Measurements from ENCODE around the gene MAD1L1.

DNA sequence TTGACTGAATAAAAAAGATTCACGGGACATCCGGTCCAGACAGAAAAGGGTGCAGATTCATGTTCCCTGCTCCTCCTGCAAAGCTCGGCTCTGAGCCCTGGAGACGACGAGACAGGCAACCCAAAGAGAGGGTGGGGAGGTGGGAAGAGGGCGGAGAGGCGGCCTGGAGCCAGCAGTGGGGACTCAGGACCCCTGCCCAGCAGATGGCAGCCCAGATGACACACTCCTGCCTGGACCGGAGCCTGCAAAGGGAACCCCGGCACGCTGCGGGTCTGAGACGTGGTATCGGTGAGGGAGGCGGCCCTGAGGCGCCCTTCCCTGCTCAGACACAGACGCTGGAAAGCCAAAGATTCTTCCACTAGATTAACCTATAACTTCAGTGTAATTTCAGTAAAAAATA, 311.9 kb downstream of the MAD1L1 start:
- TF ChIP-seq SIN3A (conservative IDR thresholded peaks at IDR 0.05 in 1 of 2, IDR thresholded peaks at IDR 0.05 in 1 of 2; ENCODE audit: low read depth in 1 of 2, low read length in 2 of 2) (no peak), EZH2 (IDR thresholded peaks at IDR 0.05; ENCODE audit: low read depth, low read length, severe bottlenecking) (no peak), SP1 (IDR thresholded peaks at IDR 0.05; ENCODE audit: low read depth, low read length) (no peak), RAD21 (IDR thresholded peaks at IDR 0.05 in 1 of 2, conservative IDR thresholded peaks at IDR 0.05 in 1 of 2; ENCODE audit: low read depth in 2 of 2, low read length in 2 of 2) (no peak), POLR2A (IDR thresholded peaks at IDR 0.05; ENCODE audit: control extremely low read depth in 1 of 2, low read depth in 2 of 2, low read length in 2 of 2) (no peak), RFX5 (IDR thresholded peaks at IDR 0.05; ENCODE audit: borderline replicate concordance, low read depth, low read length) (no peak), BCL11A (IDR thresholded peaks at IDR 0.05; ENCODE audit: low read depth in 2 of 2, low read length in 2 of 2) (no peak), EGR1 (IDR thresholded peaks at IDR 0.05; ENCODE audit: borderline replicate concordance, low read depth, low read length) (no peak), JUND (IDR thresholded peaks at IDR 0.05; ENCODE audit: low read length) (no peak), MAFK (IDR thresholded peaks at IDR 0.05; ENCODE audit: low read depth, low read length) (no peak), CBX8 (IDR thresholded peaks at IDR 0.05; ENCODE audit: borderline replicate concordance, low read depth, low read length) (no peak)
- TF ChIP-seq, protein P1, sequence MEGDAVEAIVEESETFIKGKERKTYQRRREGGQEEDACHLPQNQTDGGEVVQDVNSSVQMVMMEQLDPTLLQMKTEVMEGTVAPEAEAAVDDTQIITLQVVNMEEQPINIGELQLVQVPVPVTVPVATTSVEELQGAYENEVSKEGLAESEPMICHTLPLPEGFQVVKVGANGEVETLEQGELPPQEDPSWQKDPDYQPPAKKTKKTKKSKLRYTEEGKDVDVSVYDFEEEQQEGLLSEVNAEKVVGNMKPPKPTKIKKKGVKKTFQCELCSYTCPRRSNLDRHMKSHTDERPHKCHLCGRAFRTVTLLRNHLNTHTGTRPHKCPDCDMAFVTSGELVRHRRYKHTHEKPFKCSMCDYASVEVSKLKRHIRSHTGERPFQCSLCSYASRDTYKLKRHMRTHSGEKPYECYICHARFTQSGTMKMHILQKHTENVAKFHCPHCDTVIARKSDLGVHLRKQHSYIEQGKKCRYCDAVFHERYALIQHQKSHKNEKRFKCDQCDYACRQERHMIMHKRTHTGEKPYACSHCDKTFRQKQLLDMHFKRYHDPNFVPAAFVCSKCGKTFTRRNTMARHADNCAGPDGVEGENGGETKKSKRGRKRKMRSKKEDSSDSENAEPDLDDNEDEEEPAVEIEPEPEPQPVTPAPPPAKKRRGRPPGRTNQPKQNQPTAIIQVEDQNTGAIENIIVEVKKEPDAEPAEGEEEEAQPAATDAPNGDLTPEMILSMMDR (IDR thresholded peaks at IDR 0.05; ENCODE audit: control extremely low read depth in 1 of 3, insufficient read depth in 1 of 3, low read depth in 1 of 3, low read length in 3 of 3) = no peak
- TF ChIP-seq, protein P2, sequence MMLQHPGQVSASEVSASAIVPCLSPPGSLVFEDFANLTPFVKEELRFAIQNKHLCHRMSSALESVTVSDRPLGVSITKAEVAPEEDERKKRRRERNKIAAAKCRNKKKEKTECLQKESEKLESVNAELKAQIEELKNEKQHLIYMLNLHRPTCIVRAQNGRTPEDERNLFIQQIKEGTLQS (IDR thresholded peaks at IDR 0.05; ENCODE audit: insufficient read depth, low read depth, low read length) = no peak
